SW 1271 (cell line): Measurements from ENCODE around the gene KCTD16.

ENCODE experiments used
- DNase-seq, 2 experiments: peaks; one replicate each; lab custom pipeline; 2025; lab: John Stamatoyannopoulos, UW

KCTD16 gene

DNA sequence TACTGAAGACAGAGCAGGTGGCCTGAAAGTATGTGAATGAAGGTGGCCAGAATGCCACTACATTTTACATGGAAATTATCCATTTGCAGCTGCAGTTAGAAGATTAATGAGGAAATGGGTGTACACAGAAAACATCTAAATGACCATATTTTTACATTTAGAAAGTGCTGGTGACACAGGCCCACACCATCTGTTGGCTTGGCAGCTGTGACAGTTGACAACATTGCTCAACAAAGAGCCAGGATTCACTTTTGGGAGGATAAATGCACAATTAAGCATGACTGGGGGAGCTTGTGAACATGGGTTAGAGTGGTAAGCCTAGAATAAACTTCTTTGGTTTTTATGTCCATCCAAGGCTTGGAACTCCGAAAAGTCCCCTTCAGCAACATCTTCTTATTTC is 360.5 kb downstream of the KCTD16 start:
- no peak for DNase-seq
